Endodermal cell (in vitro differentiated cells): Measurements from ENCODE around the gene LGALS3. TPM values are rescaled to one million over a fixed set of nuclear protein-coding genes. Genes with fewer than 3 reads are reported as not detected.

Source experiments
- DNase-seq: peaks from one replicate; pipeline ENCODE4 v3.0.0-alpha.2; 2017
- H3K27ac ChIP-seq: 2 replicates; pipeline ENCODE4 v1.5.1; 2013; ENCODE audit warnings: mild to moderate bottlenecking, low read depth, low read length, moderate library complexity
- H3K27me3 ChIP-seq: 2 replicates; pipeline ENCODE4 v1.6.1; 2013; ENCODE audit warnings: mild to moderate bottlenecking, low read length, moderate library complexity; ENCODE audit not compliant: insufficient read depth, control insufficient read depth, poor library complexity, severe bottlenecking
- H3K36me3 ChIP-seq: 2 replicates; pipeline ENCODE4 v1.7.0; 2013; ENCODE audit warnings: mild to moderate bottlenecking, low read length, moderate library complexity; ENCODE audit not compliant: control insufficient read depth, insufficient read depth
- H3K4me1 ChIP-seq: one replicate; pipeline ENCODE4 v1.7.0; 2013; ENCODE audit warnings: low read length; ENCODE audit not compliant: control insufficient read depth, insufficient read depth
- H3K4me3 ChIP-seq: 2 replicates; pipeline ENCODE4 v1.5.1; 2013; ENCODE audit warnings: mild to moderate bottlenecking, low read length, moderate library complexity
- H3K9ac ChIP-seq: 2 replicates; pipeline ENCODE4 v1.6.1; 2013; ENCODE audit warnings: mild to moderate bottlenecking, low read length, moderate library complexity; ENCODE audit not compliant: poor library complexity, severe bottlenecking; ENCODE audit errors: extremely low read depth
- H3K9me3 ChIP-seq: 2 replicates; pipeline ENCODE4 v1.6.1; 2013; ENCODE audit warnings: mild to moderate bottlenecking, low read length, moderate library complexity; ENCODE audit not compliant: control insufficient read depth
- H3K27ac Mint-ChIP-seq: 2 replicates; pipeline ENCODE4 v1.8.0; 2020; ENCODE audit warnings: mixed read lengths
- H3K27me3 Mint-ChIP-seq: 2 replicates; pipeline ENCODE4 v1.8.0; 2021; ENCODE audit warnings: mild to moderate bottlenecking, mixed read lengths; ENCODE audit not compliant: insufficient read depth
- H3K36me3 Mint-ChIP-seq: 2 replicates; pipeline ENCODE4 v1.8.0; 2020; ENCODE audit warnings: low read depth, mixed read lengths
- H3K4me1 Mint-ChIP-seq: 2 replicates; pipeline ENCODE4 v1.8.0; 2020; ENCODE audit warnings: mixed read lengths
- H3K4me3 Mint-ChIP-seq: 2 replicates; pipeline ENCODE4 v1.8.0; 2020; ENCODE audit warnings: mild to moderate bottlenecking, moderate library complexity, mixed read lengths
- H3K9me3 Mint-ChIP-seq: 2 replicates; pipeline ENCODE4 v1.8.0; 2020; ENCODE audit warnings: mild to moderate bottlenecking, mixed read lengths
- WGBS, 2 experiments: methylation state at CpG; one replicate each; pipeline versions ENCODE4 v1.1.5 to v1.1.7; 2013; ENCODE audit warnings: missing lambda C conversion rate in 2 of 2, mixed read lengths in 1 of 2; ENCODE audit not compliant: insufficient coverage in 1 of 2, insufficient read length in 1 of 2; 5-methylcytosine and 5-hydroxymethylcytosine counted together
- total RNA-seq, 2 donors: library from RNA; stranded (reverse); fragmentation: NEBNext Ultra II Directional in 1 of 2; extraction: Animal tissue kit (Norgen Biotek cat#: 25700) in 1 of 2; gene quantifications; 2 replicates in 1 of 2; 3 replicates in 1 of 2; pipeline ENCODE4 v1.2.1, GENCODE V29; 2021
- TF ChIP-seq, protein P1 (sequence below): fragments of 200-600 bp; sonication (generic); conservative IDR thresholded peaks from 2 replicates; pipeline ENCODE4 v1.5.0; 2021; ENCODE audit warnings: antibody characterized with exemption, mild to moderate bottlenecking

The LGALS3 gene
- total RNA-seq, 2 donors from 2014 or later, result 1.0 to 2.0 TPM

DNA sequence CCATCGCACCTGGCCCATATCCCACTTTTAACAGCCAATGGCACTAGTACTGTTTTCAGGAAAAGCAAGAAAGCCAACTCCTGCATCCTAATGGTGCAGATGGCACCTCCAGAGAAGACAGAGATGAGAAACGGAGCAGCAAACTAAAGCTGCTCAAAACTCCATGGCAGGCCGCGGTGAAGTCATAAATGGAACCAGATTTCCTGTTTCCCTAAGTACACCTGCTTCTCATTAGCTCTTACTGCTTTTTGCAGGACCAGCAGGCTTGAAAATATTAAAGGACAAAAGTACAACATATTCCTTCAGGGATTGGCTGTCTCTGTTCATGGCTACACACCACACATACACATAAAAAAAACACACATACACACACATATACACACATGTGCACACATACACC lies 36.7 kb upstream of the LGALS3 start:
- Mint-ChIP-seq H3K4me1 (peaks cover 3% of the 10 kb centered on the region), H3K4me3 (no peak overlapping the region), H3K27me3 (no peaks in the 10 kb centered on the region), H3K36me3 (no peaks in the 10 kb centered on the region), H3K27ac (no peak overlapping the region), H3K9me3 (no peaks in the 10 kb centered on the region)
- H3K36me3 ChIP-seq, result no peaks in the 10 kb centered on the region
- no peak overlapping the region for H3K27ac ChIP-seq
- no peak for DNase-seq
- H3K9me3 ChIP-seq, result no peaks in the 10 kb centered on the region
- TF ChIP-seq, protein P1, sequence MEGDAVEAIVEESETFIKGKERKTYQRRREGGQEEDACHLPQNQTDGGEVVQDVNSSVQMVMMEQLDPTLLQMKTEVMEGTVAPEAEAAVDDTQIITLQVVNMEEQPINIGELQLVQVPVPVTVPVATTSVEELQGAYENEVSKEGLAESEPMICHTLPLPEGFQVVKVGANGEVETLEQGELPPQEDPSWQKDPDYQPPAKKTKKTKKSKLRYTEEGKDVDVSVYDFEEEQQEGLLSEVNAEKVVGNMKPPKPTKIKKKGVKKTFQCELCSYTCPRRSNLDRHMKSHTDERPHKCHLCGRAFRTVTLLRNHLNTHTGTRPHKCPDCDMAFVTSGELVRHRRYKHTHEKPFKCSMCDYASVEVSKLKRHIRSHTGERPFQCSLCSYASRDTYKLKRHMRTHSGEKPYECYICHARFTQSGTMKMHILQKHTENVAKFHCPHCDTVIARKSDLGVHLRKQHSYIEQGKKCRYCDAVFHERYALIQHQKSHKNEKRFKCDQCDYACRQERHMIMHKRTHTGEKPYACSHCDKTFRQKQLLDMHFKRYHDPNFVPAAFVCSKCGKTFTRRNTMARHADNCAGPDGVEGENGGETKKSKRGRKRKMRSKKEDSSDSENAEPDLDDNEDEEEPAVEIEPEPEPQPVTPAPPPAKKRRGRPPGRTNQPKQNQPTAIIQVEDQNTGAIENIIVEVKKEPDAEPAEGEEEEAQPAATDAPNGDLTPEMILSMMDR, result no peak
- H3K9ac ChIP-seq, result no peak overlapping the region
- 94 to 96% methylated on average over 4 of the region's 4 CpGs for WGBS, 2 experiments
- no peaks in the 10 kb centered on the region for H3K27me3 ChIP-seq
- no peaks in the 10 kb centered on the region for H3K4me1 ChIP-seq
- H3K4me3 ChIP-seq, result no peak overlapping the region

DNA sequence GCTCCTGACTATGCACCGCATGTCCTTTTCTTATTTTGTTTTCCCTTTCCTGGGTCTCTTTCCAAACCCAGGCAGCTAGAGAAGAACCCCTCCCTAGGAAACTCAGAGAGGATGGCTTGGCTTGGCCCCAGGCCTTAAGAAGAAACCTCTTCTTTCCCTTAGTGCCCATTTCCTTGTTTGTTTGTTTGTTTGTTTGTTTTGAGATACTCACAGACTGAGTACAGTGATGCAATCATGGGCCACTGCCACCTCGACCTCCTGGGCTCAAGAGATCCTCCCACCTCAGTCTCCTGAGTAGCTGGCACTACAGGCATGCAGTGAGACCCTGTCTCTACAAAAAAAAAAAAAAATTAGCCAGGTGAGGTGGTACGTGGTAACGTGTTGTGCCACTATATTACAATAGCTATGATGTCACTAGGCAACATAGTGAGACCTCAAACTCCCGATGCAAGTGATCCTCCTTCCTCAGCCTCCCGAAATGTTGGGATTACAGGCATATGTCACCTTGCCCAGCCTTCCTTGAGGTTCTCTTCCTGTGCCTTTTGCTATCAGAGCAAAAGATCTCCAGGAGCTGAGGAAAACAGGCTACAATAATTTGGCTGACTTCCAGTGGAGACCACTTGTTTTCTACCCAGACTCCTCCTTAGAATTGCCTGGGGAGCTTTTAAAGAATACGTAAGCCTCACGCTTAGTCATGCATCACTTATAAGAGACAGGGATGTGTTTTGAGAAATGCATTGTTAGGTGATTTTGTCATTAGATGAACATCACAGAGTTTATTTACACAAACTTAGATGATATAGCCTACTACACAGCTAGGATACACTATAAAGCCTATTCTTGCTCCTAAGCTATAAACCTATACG lies 34.5 kb upstream of the LGALS3 start:
- H3K36me3 ChIP-seq, result no peaks in the 10 kb centered on the region
- no peak overlapping the region for H3K9ac ChIP-seq
- Mint-ChIP-seq H3K4me1 (peaks cover 3% of the 10 kb centered on the region), H3K4me3 (no peak overlapping the region), H3K36me3 (no peaks in the 10 kb centered on the region), H3K9me3 (no peaks in the 10 kb centered on the region), H3K27me3 (no peaks in the 10 kb centered on the region), H3K27ac (no peak overlapping the region)
- 81 to 94% methylated on average over 6 to 9 of the region's 9 CpGs for whole genome bisulfite sequencing, 2 experiments
- no peak overlapping the region for H3K27ac ChIP-seq
- no peaks in the 10 kb centered on the region for H3K9me3 ChIP-seq
- DNase-seq, result no peak
- no peak overlapping the region for H3K4me3 ChIP-seq
- H3K27me3 ChIP-seq, result no peaks in the 10 kb centered on the region
- TF ChIP-seq, protein P1, result no peak
- no peaks in the 10 kb centered on the region for H3K4me1 ChIP-seq

DNA sequence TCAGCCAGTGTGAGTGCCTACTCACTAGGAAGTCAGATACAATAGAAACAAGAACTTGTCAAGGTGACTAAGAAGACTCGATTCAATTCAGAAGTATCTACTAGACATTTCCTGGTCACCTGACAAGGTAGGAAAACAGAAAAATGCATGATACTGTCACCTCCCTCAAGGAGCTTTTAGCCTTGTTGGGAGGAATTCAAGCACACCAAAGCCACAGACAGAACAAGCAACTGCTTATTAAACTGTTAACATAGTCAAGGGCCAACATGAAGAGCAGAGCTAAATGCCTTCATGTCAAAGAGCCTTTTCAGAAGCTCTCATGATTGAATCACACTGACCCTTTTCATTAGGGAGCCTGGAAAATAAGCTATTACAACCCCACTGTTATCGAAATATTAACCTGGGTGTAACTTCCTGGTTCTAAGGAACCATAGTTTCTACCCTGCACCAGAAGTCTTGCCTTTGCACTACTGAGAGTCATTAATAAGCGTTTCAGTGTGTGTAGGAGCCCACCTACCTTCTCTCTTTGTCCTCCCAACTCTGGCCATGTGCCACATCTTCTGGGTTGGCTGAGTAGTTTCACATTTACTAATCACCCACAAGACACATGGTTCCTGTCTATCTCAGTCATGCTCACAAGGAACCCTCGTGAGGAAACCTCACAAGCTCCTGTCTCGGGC lies 31.0 kb upstream of the LGALS3 start:
- no peaks in the 10 kb centered on the region for H3K9me3 Mint-ChIP-seq
- TF ChIP-seq, protein P1, result no peak
- no peaks in the 10 kb centered on the region for H3K27me3 Mint-ChIP-seq
- Histone ChIP-seq H3K36me3 (no peaks in the 10 kb centered on the region), H3K4me3 (no peak overlapping the region), H3K9me3 (no peaks in the 10 kb centered on the region), H3K27ac (no peak overlapping the region), H3K27me3 (no peaks in the 10 kb centered on the region), H3K4me1 (peaks cover 9% of the 10 kb centered on the region), H3K9ac (no peak overlapping the region)
- H3K4me1 Mint-ChIP-seq, result peaks cover 14% of the 10 kb centered on the region
- no peak for DNase-seq
- WGBS, 2 experiments, result 93% methylated on average over 3 to 5 of the region's 5 CpGs
- H3K4me3 Mint-ChIP-seq, result no peak overlapping the region
- no peak overlapping the region for H3K27ac Mint-ChIP-seq
- H3K36me3 Mint-ChIP-seq, result no peaks in the 10 kb centered on the region
